GM12864 (cell line): ENCODE data around the gene CCDC182.

Experiments
- DNase-seq: peaks from one replicate; pipeline ENCODE4 v3.0.0-alpha.2; 2011; ENCODE audit warnings: low read depth
- H3K4me3 ChIP-seq: 2 replicates; pipeline ENCODE4 v1.5.1; 2011; ENCODE audit warnings: mild to moderate bottlenecking, low read depth, low read length, control low read depth
- TF ChIP-seq, protein P1 (sequence below): IDR thresholded peaks from 2 replicates; pipeline ENCODE4 v1.5.1; 2011; ENCODE audit warnings: low read depth, mild to moderate bottlenecking, moderate library complexity, low read length, control low read depth, inconsistent platforms; ENCODE audit errors: missing control alignments

CCDC182 gene

DNA sequence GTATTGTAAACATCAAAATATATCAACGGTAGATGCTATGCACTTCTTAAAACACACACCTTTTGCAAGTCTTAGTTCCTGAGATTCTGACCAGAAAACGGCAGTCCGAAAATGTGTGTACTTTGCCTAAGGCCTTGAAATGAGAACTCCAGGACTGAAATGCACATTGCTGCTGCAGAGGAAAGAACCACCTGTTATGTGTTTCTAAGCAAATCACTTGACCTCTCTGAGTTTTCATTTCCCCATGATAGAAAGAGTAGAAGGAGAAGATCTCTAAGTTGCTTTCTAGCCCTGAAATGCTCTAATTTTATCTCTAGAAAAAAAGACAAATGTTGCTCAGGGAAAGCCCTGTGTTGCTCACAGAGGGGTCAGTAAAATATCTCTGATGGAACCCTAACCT, 9.9 kb downstream of the CCDC182 start:
- H3K4me3 ChIP-seq, result no peak overlapping the region
- TF ChIP-seq, protein P1, sequence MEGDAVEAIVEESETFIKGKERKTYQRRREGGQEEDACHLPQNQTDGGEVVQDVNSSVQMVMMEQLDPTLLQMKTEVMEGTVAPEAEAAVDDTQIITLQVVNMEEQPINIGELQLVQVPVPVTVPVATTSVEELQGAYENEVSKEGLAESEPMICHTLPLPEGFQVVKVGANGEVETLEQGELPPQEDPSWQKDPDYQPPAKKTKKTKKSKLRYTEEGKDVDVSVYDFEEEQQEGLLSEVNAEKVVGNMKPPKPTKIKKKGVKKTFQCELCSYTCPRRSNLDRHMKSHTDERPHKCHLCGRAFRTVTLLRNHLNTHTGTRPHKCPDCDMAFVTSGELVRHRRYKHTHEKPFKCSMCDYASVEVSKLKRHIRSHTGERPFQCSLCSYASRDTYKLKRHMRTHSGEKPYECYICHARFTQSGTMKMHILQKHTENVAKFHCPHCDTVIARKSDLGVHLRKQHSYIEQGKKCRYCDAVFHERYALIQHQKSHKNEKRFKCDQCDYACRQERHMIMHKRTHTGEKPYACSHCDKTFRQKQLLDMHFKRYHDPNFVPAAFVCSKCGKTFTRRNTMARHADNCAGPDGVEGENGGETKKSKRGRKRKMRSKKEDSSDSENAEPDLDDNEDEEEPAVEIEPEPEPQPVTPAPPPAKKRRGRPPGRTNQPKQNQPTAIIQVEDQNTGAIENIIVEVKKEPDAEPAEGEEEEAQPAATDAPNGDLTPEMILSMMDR, result no peak
- DNase-seq, result no peak

DNA sequence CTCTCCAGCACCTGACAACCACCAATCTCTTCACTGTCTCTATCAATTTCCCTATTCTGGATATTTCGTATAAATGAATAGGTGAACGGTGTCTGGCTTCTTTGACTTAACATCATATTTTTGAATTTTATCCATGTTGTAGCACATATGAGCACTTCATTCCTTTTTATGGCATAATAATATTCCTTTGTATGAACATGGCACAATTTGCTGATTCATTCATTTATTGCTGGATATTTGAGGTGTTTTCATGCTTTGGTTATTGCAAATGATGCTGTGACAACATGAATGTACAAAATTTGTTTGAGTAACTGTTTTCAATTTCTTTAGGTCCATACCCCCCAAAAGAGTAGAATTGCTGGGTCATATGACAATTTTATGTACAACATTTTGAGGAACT, 12.0 kb downstream of the CCDC182 start:
- TF ChIP-seq, protein P1, result no peak
- no peak for DNase-seq
- H3K4me3 ChIP-seq, result no peak overlapping the region

DNA sequence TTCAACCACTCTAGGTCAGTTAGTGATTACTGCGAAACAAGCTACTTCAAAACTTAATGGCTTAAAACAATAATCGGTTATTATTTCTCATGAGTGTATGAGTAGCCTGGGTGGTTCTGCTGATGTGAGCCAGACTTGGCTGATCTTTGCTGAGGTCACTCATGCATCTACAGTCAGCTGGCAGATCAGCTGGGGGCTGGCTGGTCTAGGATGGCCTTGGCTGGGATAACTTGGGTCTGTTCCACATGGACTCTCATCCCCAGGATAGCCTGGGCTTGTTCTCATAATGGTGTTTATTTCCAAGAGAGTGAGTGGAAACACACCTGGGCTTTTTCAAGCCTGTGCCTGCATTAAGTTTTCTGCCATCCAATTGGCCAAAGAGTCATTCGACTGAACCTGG, 13.0 kb downstream of the CCDC182 start:
- TF ChIP-seq, protein P1, result no peak
- no peak for DNase-seq
- no peak overlapping the region for H3K4me3 ChIP-seq

DNA sequence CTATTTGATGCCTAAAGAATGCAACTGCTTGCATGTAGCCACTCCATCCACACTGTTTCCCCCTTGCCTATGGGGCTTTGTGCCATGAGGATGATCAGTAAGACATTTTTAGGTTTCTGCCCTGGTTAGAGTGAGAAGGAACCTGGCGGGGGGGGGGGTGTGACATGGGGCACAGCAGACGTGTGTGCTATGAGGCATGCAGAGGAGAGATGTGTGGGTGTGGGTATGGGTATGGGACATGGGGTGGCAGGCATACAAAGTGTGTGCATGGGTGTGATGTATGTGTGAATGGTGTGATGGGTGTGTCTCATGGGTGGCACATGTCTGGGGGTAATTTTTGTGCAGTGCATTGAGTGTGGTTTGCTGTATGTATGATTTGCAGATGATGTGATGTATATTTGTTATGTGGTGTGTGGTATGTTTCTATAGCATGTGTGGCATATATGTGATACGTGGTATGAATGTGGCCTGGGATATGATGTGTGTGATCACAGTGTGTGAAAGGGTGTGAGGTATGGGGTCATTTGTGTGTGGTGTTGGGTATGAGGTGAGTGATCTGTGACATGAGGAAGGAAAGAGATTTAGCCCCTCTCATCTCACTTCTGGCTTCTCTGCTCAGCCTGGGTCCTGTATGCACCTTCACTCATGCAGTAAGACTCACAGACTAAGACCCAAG, 14.9 kb downstream of the CCDC182 start:
- TF ChIP-seq, protein P1, result no peak
- DNase-seq, result no peak
- H3K4me3 ChIP-seq, result no peak overlapping the region

DNA sequence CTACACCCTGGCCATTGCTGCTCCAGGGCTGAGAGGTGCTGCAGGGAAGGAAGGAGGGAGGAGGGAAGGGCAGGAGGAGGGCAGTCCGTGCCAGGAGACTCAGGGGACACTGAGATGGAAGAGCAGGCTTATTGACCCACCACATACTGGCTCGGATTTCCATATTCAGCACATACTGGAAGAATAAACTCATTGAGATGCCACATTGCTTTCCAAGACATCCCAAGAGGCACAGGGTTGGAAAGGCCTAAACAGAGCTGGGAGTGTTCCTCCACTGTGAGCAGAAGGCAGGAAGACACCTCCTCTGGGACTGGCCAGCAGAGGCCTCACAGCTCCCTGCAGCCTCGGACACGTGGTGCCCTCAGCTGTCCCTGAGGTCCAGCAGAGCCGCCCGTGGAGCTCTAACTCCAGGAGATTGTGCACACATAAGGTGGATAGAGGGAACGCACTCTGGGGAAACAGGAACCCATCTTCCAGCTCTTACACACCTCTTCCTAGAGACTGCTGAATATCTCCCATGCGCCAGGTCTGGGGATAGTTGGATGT, 17.4 kb downstream of the CCDC182 start:
- DNase-seq, result no peak
- TF ChIP-seq, protein P1, result no peak
- H3K4me3 ChIP-seq, result no peak overlapping the region

DNA sequence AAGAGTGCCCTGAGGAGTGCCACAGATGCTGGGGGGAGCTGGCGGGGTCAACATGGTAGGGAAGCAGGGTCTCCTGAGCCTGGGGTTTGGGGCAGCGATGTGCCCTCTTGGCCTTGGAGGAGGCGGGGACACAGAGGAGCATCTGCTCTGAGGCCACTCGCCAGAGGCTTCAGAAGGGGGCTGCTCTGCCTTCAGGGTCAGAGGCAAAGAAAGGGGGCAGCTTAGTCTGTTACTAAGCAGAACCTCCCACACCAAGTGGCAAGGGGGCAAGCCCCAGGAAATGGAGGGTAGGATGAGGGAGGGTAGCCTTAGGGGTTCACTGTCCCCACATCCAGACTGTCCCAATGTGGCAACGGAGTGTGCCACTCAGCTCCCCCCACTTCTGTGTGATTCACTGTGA, 18.3 kb downstream of the CCDC182 start:
- no peak for DNase-seq
- TF ChIP-seq, protein P1, result no peak
- H3K4me3 ChIP-seq, result no peak overlapping the region

DNA sequence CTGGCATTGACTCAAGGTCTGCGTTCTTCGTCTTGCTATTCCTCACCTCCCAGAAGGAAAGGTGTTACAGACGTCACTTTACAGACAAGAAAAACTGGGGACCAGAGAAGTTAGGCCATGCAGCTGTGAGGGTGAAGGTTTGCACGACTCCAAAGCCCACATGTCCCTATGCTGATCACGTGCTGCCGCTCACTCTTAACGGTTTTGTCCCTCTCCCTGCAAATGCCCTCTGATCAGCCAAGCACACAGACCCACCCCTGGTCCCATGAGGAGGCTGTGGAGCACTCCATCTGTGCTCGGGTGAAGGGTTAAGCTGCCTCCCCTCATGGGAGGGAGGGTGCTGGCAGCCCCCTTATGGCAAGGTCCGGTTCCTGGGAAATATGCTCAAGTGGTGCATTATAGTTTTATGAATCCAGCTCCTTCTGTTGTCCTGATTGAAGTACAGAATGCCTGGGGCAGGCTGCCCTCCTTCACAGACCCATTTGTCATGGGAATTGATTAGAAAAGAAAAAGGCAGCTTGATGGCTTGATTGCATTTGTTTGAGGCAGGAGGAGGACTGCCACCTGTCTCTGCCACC, 18.8 kb downstream of the CCDC182 start:
- TF ChIP-seq, protein P1, result no peak
- no peak overlapping the region for H3K4me3 ChIP-seq
- DNase-seq, result no peak
